AG09319 (cell line): Measurements from ENCODE around the gene C3orf62.

Experiments used
- DNase-seq: peaks from one replicate; pipeline ENCODE4 v3.0.0-alpha.2; 2010; ENCODE audit warnings: low read depth; ENCODE audit errors: extremely low read depth
- CTCF ChIP-seq: IDR thresholded peaks from 2 replicates; pipeline ENCODE4 v1.5.1; 2011; ENCODE audit warnings: low read depth, mild to moderate bottlenecking, inconsistent platforms, low read length, moderate library complexity

The C3orf62 gene

GRCh38 chr3:49294343-49294742, 17.3 kb upstream of the C3orf62 start:
- TF ChIP-seq CTCF: no peak
- DNase-seq: no peak

GRCh38 chr3:49283997-49284396, 7.0 kb upstream of the C3orf62 start:
- TF ChIP-seq CTCF: no peak
- DNase-seq: no peak

GRCh38 chr3:49279376-49279775, 2.3 kb upstream of the C3orf62 start:
- DNase-seq: no peak
- no peak for TF ChIP-seq CTCF

- DNase-seq: no peak
- TF ChIP-seq CTCF: no peak
These were observed 1.5 kb upstream of the C3orf62 start for GRCh38 chr3:49278548-49278947.

GRCh38 chr3:49277383-49277775, 347 bp upstream of the C3orf62 start:
- TF ChIP-seq CTCF: no peak
- DNase-seq: no peak

GRCh38 chr3:49273825-49274532, 3.1 kb downstream of the C3orf62 start:
- TF ChIP-seq CTCF: no peak
- DNase-seq: no peak

- TF ChIP-seq CTCF: no peak
- DNase-seq: no peak
These were observed 6.0 kb downstream of the C3orf62 start for GRCh38 chr3:49271047-49271446.
